K562 (cell line): ENCODE data around the gene SPRY4. TPM values are rescaled to one million over a fixed set of nuclear protein-coding genes. Genes with fewer than 3 reads are reported as not detected.

Experiments used
- ATF3 ChIP-seq, 2 experiments: fragments of 450-650 bp in 1 of 2; sonication (generic) in 1 of 2; formaldehyde crosslinking in 1 of 2; IDR thresholded peaks in 1 of 2; conservative IDR thresholded peaks in 1 of 2; 2 replicates each; pipeline versions ENCODE4 v1.6.1 to v1.8.1; 2016 to 2023; ENCODE audit warnings: mild to moderate bottlenecking in 2 of 2, moderate library complexity in 2 of 2, inconsistent platforms in 1 of 2, missing genetic modification reagents in 1 of 2
- CTBP1 ChIP-seq: fragments of 450-650 bp; IDR thresholded peaks from 2 replicates; pipeline ENCODE4 v1.6.1; 2016; ENCODE audit warnings: borderline replicate concordance
- FOXK2 ChIP-seq, 2 experiments: fragments of 450-650 bp; IDR thresholded peaks in 1 of 2; conservative IDR thresholded peaks in 1 of 2; 2 replicates each; pipeline ENCODE4 v1.6.1; 2016; ENCODE audit warnings: low read depth in 2 of 2, mild to moderate bottlenecking in 1 of 2
- HMG20A ChIP-seq: fragments of 450-650 bp; formaldehyde crosslinking; conservative IDR thresholded peaks from 2 replicates; pipeline ENCODE4 v1.4.0; 2020; ENCODE audit warnings: mild to moderate bottlenecking, mixed read lengths
- KHSRP ChIP-seq: fragments of 450-650 bp; IDR thresholded peaks from 2 replicates; pipeline ENCODE4 v1.6.1; 2017
- NFE2 ChIP-seq: IDR thresholded peaks from 2 replicates; pipeline ENCODE4 v1.6.1; 2014; ENCODE audit warnings: antibody characterized with exemption, low read depth
- NFIX ChIP-seq: fragments of 250-450 bp; sonication (Bioruptor Pico); IDR thresholded peaks from 2 replicates; pipeline ENCODE4 v1.4.0; 2020; ENCODE audit warnings: low read depth, mild to moderate bottlenecking, moderate library complexity
- PRMT5 ChIP-seq: sonication (generic); formaldehyde crosslinking; IDR thresholded peaks from 2 replicates; pipeline ENCODE4 v1.5.0; 2020; ENCODE audit warnings: missing genetic modification reagents
- SRSF9 ChIP-seq: fragments of 200-400 bp; formaldehyde crosslinking; IDR thresholded peaks from 2 replicates; pipeline ENCODE4 v1.6.1; 2017; ENCODE audit warnings: low read depth, low read length, borderline replicate concordance
- TAF15 ChIP-seq: fragments of 200-400 bp; formaldehyde crosslinking; IDR thresholded peaks from 2 replicates; pipeline ENCODE4 v1.6.1; 2017; ENCODE audit warnings: mild to moderate bottlenecking, low read depth, low read length, moderate library complexity
- ZBTB9 ChIP-seq: fragments of 450-650 bp; formaldehyde crosslinking; IDR thresholded peaks from 2 replicates; pipeline ENCODE4 v1.4.0; 2020; ENCODE audit warnings: mild to moderate bottlenecking, moderate library complexity
- ZNF280B ChIP-seq: fragments of 250-450 bp; sonication (Bioruptor Pico); IDR thresholded peaks from 2 replicates; pipeline ENCODE4 v1.5.1; 2021; ENCODE audit warnings: mild to moderate bottlenecking
- ZNF592 ChIP-seq: fragments of 450-650 bp; IDR thresholded peaks from 2 replicates; pipeline ENCODE4 v1.6.1; 2017; ENCODE audit warnings: antibody characterized with exemption, mild to moderate bottlenecking
- ZNF785 ChIP-seq: fragments of 250-450 bp; sonication (Bioruptor Pico); IDR thresholded peaks from 2 replicates; pipeline ENCODE4 v1.4.0; 2020; ENCODE audit warnings: mild to moderate bottlenecking
- polyA plus RNA-seq, 8 experiments: library from polyadenylated mRNA; depleted of rRNA in 4 of 8; stranded (reverse) in 5 of 8; unstranded in 3 of 8; fragments of >200 nt; fragmentation: Nextera tagmentation in 2 of 8; fragmentation: Illumina TruSeq in 1 of 8; extraction: Ambion mirVana in 2 of 8; extraction: Trizol in 1 of 8; gene quantifications; 2 replicates each; pipeline versions ENCODE4 v1.2.1 to v1.2.3, GENCODE V29; 2011 to 2014; ENCODE audit warnings: inconsistent platforms in 1 of 8, missing spikeins in 1 of 8
- total RNA-seq, 7 experiments: library from RNA; depleted of rRNA in 6 of 7; stranded (reverse); fragments of >200 nt in 6 of 7; fragmentation: Illumina TruSeq in 2 of 7; extraction: Trizol in 2 of 7; gene quantifications; 2 replicates each; pipeline versions ENCODE4 v1.2.1 to v1.2.3, GENCODE V29; 2011 to 2021; ENCODE audit warnings: low replicate concordance in 1 of 7
- TF ChIP-seq, protein P1 (sequence below), 2 experiments: fragments of 200-800 bp in 1 of 2; sonication (Bioruptor generic) in 1 of 2; sonication (generic) in 1 of 2; formaldehyde crosslinking in 1 of 2; IDR thresholded peaks in 1 of 2; conservative IDR thresholded peaks in 1 of 2; 2 replicates each; pipeline versions ENCODE4 v1.5.0 to v1.6.1; 2016 to 2020; ENCODE audit warnings: missing compliant biosample characterization in 1 of 2, missing genetic modification characterization in 1 of 2, missing genetic modification reagents in 1 of 2

Gene SPRY4
- total and polyA plus RNA-seq, 9 of the 15 experiments (the other 6 are each of a cell fraction or from before 2014, with no cell fraction given): 2.6 to 24.2 (median 9.5) TPM

DNA sequence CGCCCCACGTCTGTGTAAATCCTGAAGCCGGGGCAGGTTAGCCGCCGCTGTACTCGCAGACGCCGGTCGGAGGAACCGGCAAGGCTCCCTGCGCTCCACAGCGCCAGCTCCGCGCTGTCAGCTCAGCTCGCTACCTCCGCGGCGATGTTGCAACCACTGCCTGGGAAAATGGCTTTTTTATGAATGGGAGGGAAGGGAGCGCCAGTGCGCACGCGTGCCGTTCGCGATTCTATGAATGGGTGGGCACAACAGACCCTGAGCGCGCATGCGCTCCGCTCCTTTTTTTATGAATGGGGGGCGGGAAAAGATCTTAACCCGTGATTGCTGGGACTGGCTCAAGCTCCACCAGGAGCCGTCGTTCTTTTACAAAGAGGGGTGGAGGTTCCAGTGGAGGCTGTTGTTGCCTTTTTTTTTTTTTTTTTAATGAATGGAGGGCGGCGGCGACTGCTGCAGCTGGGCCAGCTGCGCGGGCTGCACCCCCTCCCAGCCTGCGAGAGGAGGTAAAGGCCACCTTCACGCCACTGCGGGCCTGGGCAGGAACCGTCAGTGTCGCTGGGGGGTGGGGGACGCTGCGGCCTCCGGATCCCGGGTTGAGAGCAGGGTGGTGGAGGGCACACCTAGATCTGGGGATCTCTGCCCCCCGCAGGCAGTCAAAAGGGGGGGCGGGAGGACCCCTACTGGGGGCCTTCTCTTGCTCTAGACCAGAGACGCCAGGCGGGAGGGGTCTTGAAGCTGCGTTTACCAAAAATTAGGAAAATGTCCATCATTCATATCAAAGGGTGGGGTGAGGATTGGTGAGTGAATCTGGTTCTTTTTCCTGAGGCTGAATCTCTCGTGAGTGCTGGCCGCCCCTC, at the start of gene SPRY4 (continued):
- TF ChIP-seq ZNF785 (CRISPR knock-in tag): no peak
- peak; percentile 2; the same call in 1 of the 2 replicates for TF ChIP-seq CTBP1
- no peak for TF ChIP-seq TAF15
- TF ChIP-seq SRSF9: no peak
- no peak for TF ChIP-seq ZNF280B
- no peak for TF ChIP-seq NFIX (CRISPR knock-in tag)
- TF ChIP-seq FOXK2 (conservative IDR thresholded peaks at IDR 0.05 in 1 of 2, IDR thresholded peaks at IDR 0.05 in 1 of 2; ENCODE audit: low read depth in 2 of 2): peak; percentile 33 to 60; a peak in 3 of 4 replicates
- TF ChIP-seq, protein P1, sequence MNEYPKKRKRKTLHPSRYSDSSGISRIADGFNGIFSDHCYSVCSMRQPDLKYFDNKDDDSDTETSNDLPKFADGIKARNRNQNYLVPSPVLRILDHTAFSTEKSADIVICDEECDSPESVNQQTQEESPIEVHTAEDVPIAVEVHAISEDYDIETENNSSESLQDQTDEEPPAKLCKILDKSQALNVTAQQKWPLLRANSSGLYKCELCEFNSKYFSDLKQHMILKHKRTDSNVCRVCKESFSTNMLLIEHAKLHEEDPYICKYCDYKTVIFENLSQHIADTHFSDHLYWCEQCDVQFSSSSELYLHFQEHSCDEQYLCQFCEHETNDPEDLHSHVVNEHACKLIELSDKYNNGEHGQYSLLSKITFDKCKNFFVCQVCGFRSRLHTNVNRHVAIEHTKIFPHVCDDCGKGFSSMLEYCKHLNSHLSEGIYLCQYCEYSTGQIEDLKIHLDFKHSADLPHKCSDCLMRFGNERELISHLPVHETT (CRISPR knock-in tag; conservative IDR thresholded peaks at IDR 0.05 in 1 of 2, IDR thresholded peaks at IDR 0.05 in 1 of 2): no peak
- TF ChIP-seq HMG20A (CRISPR knock-in tag): no peak
- TF ChIP-seq KHSRP: no peak
- TF ChIP-seq ZNF592: no peak; the same call in 1 of the 2 replicates
- peak; percentile 85 for TF ChIP-seq ATF3 (IDR thresholded peaks at IDR 0.05)
- no peak; the same call in 1 of the 2 replicates for TF ChIP-seq ATF3 (CRISPR knock-in tag; conservative IDR thresholded peaks at IDR 0.05)
- TF ChIP-seq ZBTB9 (CRISPR knock-in tag): no peak
- no peak for TF ChIP-seq PRMT5 (CRISPR knock-in tag)
- 0 out of 2 replicates have a peak, but pooled peaks have one; percentile 6 for TF ChIP-seq NFE2
